ENCODE measurements around the gene SIRPA. TPM values are rescaled to one million over a fixed set of nuclear protein-coding genes. Genes with fewer than 3 reads are reported as not detected.

Gene SIRPA
- total and polyA plus RNA-seq, 2 donors (not counting 1 experiment from before 2014, with no cell fraction given), result 25.1 to 26.6 TPM

GRCh38 chr20:1851396-1851795 lies 43.8 kb upstream of the SIRPA start:
- TF ChIP-seq EZH2 (IDR thresholded peaks at IDR 0.05; ENCODE audit: low read length, missing control alignments), result no peak
- no peak for TF ChIP-seq CTCF (conservative IDR thresholded peaks at IDR 0.05 in 1 of 2, IDR thresholded peaks at IDR 0.05 in 1 of 2; ENCODE audit: low read depth in 1 of 2, low read length in 2 of 2)
- Histone ChIP-seq H3K27me3 (ENCODE audit: control insufficient read depth, insufficient read depth, low read length) (peaks cover 37% of the 10 kb centered on the region), H2AFZ (ENCODE audit: low read length) (no peak overlapping the region), H4K20me1 (ENCODE audit: control insufficient read depth, extremely low read depth, insufficient read depth, low read length) (no peaks in the 10 kb centered on the region), H3K79me2 (ENCODE audit: control insufficient read depth, insufficient read depth, low read length) (no peaks in the 10 kb centered on the region), H3K36me3 (ENCODE audit: control insufficient read depth, insufficient read depth, low read length) (no peaks in the 10 kb centered on the region), H3K4me3 (replicated peaks in 1 of 4; ENCODE audit: control extremely low read depth in 1 of 4, insufficient read depth in 1 of 4, low read depth in 3 of 4, low read length in 4 of 4) (no peak overlapping the region), H3K4me2 (ENCODE audit: extremely low read depth, insufficient read depth, low read length) (no peak overlapping the region), H3K4me1 (ENCODE audit: control insufficient read depth, extremely low read depth, insufficient read depth, low read length) (no peaks in the 10 kb centered on the region), H3K9me3 (ENCODE audit: control insufficient read depth, insufficient read depth, low read depth, low read length) (no peaks in the 10 kb centered on the region), H3K27ac (ENCODE audit: insufficient read depth, low read length) (no peak overlapping the region), H3K9ac (ENCODE audit: insufficient read depth, low read length) (no peak overlapping the region)
- no peak for DNase-seq (ENCODE audit: low read depth in 2 of 2)

GRCh38 chr20:1853473-1853872 lies 41.7 kb upstream of the SIRPA start:
- Histone ChIP-seq H3K27me3 (ENCODE audit: control insufficient read depth, insufficient read depth, low read length) (peaks cover 37% of the 10 kb centered on the region), H3K4me1 (ENCODE audit: control insufficient read depth, extremely low read depth, insufficient read depth, low read length) (no peaks in the 10 kb centered on the region), H3K36me3 (ENCODE audit: control insufficient read depth, insufficient read depth, low read length) (no peaks in the 10 kb centered on the region), H3K4me3 (replicated peaks in 1 of 4; ENCODE audit: control extremely low read depth in 1 of 4, insufficient read depth in 1 of 4, low read depth in 3 of 4, low read length in 4 of 4) (no peak overlapping the region), H3K27ac (ENCODE audit: insufficient read depth, low read length) (no peak overlapping the region), H3K9me3 (ENCODE audit: control insufficient read depth, insufficient read depth, low read depth, low read length) (no peaks in the 10 kb centered on the region), H3K4me2 (ENCODE audit: extremely low read depth, insufficient read depth, low read length) (no peak overlapping the region), H2AFZ (ENCODE audit: low read length) (no peak overlapping the region), H4K20me1 (ENCODE audit: control insufficient read depth, extremely low read depth, insufficient read depth, low read length) (no peaks in the 10 kb centered on the region), H3K79me2 (ENCODE audit: control insufficient read depth, insufficient read depth, low read length) (no peaks in the 10 kb centered on the region), H3K9ac (ENCODE audit: insufficient read depth, low read length) (no peak overlapping the region)
- no peak for DNase-seq (ENCODE audit: low read depth in 2 of 2)
- TF ChIP-seq CTCF (conservative IDR thresholded peaks at IDR 0.05 in 1 of 2, IDR thresholded peaks at IDR 0.05 in 1 of 2; ENCODE audit: low read depth in 1 of 2, low read length in 2 of 2), result no peak
- no peak for TF ChIP-seq EZH2 (IDR thresholded peaks at IDR 0.05; ENCODE audit: low read length, missing control alignments)

GRCh38 chr20:1854246-1854645 lies 41.0 kb upstream of the SIRPA start:
- no peaks in the 10 kb centered on the region for H4K20me1 ChIP-seq (ENCODE audit: control insufficient read depth, extremely low read depth, insufficient read depth, low read length)
- no peak overlapping the region for H3K27ac ChIP-seq (ENCODE audit: insufficient read depth, low read length)
- no peak overlapping the region for H3K4me2 ChIP-seq (ENCODE audit: extremely low read depth, insufficient read depth, low read length)
- no peaks in the 10 kb centered on the region for H3K9me3 ChIP-seq (ENCODE audit: control insufficient read depth, insufficient read depth, low read depth, low read length)
- no peak overlapping the region for H3K9ac ChIP-seq (ENCODE audit: insufficient read depth, low read length)
- no peaks in the 10 kb centered on the region for H3K4me1 ChIP-seq (ENCODE audit: control insufficient read depth, extremely low read depth, insufficient read depth, low read length)
- DNase-seq (ENCODE audit: low read depth in 2 of 2), result no peak
- no peak for TF ChIP-seq CTCF (conservative IDR thresholded peaks at IDR 0.05 in 1 of 2, IDR thresholded peaks at IDR 0.05 in 1 of 2; ENCODE audit: low read depth in 1 of 2, low read length in 2 of 2)
- TF ChIP-seq EZH2 (IDR thresholded peaks at IDR 0.05; ENCODE audit: low read length, missing control alignments), result no peak
- no peaks in the 10 kb centered on the region for H3K79me2 ChIP-seq (ENCODE audit: control insufficient read depth, insufficient read depth, low read length)
- H3K4me3 ChIP-seq (replicated peaks in 1 of 4; ENCODE audit: control extremely low read depth in 1 of 4, insufficient read depth in 1 of 4, low read depth in 3 of 4, low read length in 4 of 4), result no peak overlapping the region
- no peak overlapping the region for H2AFZ ChIP-seq (ENCODE audit: low read length)
- no peaks in the 10 kb centered on the region for H3K36me3 ChIP-seq (ENCODE audit: control insufficient read depth, insufficient read depth, low read length)
- H3K27me3 ChIP-seq (ENCODE audit: control insufficient read depth, insufficient read depth, low read length), result peaks cover 35% of the 10 kb centered on the region

Measured in fibroblast of lung (primary cell).